HL-60 (cell line): ENCODE data around the gene HHAT.

Source experiments
- DNase-seq, 2 experiments: peaks; one replicate each; pipeline ENCODE4 v3.0.0-alpha.2; 2010 to 2020; ENCODE audit warnings: low read depth in 1 of 2, low spot score in 1 of 2
- H3K27ac ChIP-seq: fragments of 250-450 bp; sonication (Bioruptor Pico); replicated peaks from 2 replicates; pipeline ENCODE4 v1.5.1; 2020; ENCODE audit warnings: mild to moderate bottlenecking, moderate library complexity
- H3K27me3 ChIP-seq: fragments of 250-450 bp; sonication (Bioruptor Pico); 2 replicates; pipeline ENCODE4 v1.5.1; 2021; ENCODE audit warnings: mild to moderate bottlenecking, moderate library complexity; ENCODE audit not compliant: insufficient read depth, poor library complexity, severe bottlenecking
- H3K4me3 ChIP-seq: replicated peaks from 2 replicates; pipeline ENCODE4 v1.5.1; 2011; ENCODE audit warnings: mild to moderate bottlenecking, control low read depth, low read length; ENCODE audit not compliant: insufficient read depth
- GABPA ChIP-seq: IDR thresholded peaks from 2 replicates; pipeline ENCODE4 v1.6.1; 2012; ENCODE audit warnings: low read depth
- POLR2AphosphoS5 ChIP-seq: IDR thresholded peaks from 2 replicates; pipeline ENCODE4 v1.6.1; 2012; ENCODE audit warnings: low read depth
- SPI1 ChIP-seq: IDR thresholded peaks from 2 replicates; pipeline ENCODE4 v1.6.1; 2012; ENCODE audit warnings: low read depth, mild to moderate bottlenecking, borderline replicate concordance
- TF ChIP-seq, protein P1 (sequence below): IDR thresholded peaks from 2 replicates; pipeline ENCODE4 v1.6.1; 2012; ENCODE audit warnings: low read depth; ENCODE audit not compliant: insufficient replicate concordance
- TF ChIP-seq, protein P2 (sequence below): IDR thresholded peaks from one replicate; pipeline ENCODE4 v1.5.1; 2011; ENCODE audit warnings: low read length, control low read depth, inconsistent platforms; ENCODE audit not compliant: insufficient read depth

Gene HHAT

DNA sequence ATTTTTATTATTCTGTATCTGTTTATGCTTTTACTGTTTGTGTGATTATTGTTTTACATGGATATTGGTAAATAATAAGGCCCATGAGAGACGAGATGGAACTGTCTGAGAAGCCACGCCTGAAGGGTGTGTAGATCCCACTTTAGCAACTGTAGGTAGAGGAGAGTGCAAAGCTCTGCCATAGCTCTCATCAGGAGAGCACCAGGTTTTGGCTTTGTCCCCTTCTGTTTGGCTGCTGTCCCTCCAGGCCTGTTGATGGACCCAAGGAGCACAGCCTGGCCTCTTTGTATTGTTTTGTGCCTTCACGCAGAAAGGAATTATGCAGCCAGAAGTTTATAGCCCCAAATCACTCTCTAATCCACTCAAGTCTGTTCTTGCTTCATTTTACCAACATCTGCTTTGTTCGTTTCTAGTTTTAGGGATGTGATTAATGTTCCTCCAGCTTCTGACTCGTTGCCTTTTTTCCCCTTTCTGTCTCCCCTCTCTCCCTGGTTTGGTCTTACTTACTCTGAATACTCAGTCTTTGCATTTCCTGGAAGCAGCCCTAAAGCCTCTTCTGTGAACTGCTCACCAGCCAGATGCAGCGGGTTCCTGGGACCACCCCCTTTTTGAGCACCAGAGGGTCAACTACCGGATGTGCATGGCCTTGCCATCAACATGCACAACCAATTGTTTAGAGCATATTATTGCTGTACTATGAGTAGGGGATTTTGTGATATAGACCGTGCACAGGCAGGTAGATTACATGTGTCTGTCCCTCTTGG is 127.3 kb downstream of the HHAT start:
- no peak for TF ChIP-seq POLR2AphosphoS5
- TF ChIP-seq, protein P1, sequence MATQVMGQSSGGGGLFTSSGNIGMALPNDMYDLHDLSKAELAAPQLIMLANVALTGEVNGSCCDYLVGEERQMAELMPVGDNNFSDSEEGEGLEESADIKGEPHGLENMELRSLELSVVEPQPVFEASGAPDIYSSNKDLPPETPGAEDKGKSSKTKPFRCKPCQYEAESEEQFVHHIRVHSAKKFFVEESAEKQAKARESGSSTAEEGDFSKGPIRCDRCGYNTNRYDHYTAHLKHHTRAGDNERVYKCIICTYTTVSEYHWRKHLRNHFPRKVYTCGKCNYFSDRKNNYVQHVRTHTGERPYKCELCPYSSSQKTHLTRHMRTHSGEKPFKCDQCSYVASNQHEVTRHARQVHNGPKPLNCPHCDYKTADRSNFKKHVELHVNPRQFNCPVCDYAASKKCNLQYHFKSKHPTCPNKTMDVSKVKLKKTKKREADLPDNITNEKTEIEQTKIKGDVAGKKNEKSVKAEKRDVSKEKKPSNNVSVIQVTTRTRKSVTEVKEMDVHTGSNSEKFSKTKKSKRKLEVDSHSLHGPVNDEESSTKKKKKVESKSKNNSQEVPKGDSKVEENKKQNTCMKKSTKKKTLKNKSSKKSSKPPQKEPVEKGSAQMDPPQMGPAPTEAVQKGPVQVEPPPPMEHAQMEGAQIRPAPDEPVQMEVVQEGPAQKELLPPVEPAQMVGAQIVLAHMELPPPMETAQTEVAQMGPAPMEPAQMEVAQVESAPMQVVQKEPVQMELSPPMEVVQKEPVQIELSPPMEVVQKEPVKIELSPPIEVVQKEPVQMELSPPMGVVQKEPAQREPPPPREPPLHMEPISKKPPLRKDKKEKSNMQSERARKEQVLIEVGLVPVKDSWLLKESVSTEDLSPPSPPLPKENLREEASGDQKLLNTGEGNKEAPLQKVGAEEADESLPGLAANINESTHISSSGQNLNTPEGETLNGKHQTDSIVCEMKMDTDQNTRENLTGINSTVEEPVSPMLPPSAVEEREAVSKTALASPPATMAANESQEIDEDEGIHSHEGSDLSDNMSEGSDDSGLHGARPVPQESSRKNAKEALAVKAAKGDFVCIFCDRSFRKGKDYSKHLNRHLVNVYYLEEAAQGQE, result no peak
- TF ChIP-seq SPI1, result no peak
- no peak for TF ChIP-seq GABPA
- TF ChIP-seq, protein P2, sequence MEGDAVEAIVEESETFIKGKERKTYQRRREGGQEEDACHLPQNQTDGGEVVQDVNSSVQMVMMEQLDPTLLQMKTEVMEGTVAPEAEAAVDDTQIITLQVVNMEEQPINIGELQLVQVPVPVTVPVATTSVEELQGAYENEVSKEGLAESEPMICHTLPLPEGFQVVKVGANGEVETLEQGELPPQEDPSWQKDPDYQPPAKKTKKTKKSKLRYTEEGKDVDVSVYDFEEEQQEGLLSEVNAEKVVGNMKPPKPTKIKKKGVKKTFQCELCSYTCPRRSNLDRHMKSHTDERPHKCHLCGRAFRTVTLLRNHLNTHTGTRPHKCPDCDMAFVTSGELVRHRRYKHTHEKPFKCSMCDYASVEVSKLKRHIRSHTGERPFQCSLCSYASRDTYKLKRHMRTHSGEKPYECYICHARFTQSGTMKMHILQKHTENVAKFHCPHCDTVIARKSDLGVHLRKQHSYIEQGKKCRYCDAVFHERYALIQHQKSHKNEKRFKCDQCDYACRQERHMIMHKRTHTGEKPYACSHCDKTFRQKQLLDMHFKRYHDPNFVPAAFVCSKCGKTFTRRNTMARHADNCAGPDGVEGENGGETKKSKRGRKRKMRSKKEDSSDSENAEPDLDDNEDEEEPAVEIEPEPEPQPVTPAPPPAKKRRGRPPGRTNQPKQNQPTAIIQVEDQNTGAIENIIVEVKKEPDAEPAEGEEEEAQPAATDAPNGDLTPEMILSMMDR, result no peak
- no peak overlapping the region for H3K27ac ChIP-seq
- DNase-seq, result no peak
- no peaks in the 10 kb centered on the region for H3K27me3 ChIP-seq
- H3K4me3 ChIP-seq, result no peak overlapping the region

DNA sequence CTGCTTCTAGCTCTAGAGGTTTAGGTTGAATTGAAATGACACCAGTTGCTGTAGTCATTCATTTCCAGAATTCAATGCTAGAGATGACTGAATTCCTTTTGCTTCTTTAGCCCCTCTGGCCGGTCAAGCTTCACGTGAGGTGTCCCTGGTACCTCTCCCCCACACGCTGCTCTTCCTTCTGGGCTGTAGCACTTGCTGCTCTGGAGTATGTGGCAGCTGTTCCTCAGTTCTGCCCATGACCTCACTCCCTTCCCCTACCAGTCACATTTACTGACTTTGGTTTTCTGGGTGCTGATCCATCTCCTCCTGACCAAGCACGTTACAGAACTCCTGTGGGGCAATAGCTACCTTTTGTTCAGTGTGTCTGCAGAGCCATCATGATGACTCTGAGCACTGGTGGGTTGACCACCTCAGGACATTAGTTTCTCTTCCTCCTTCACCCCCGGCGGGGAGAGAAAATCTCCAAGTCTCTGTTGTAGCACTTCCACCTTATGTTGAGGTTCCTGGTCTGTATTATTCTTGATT is 128.1 kb downstream of the HHAT start:
- Histone ChIP-seq H3K27ac (no peak overlapping the region), H3K27me3 (no peaks in the 10 kb centered on the region), H3K4me3 (no peak overlapping the region)
- TF ChIP-seq, protein P1, result no peak
- TF ChIP-seq POLR2AphosphoS5 (no peak), GABPA (no peak), SPI1 (no peak)
- TF ChIP-seq, protein P2, result no peak
- no peak for DNase-seq

DNA sequence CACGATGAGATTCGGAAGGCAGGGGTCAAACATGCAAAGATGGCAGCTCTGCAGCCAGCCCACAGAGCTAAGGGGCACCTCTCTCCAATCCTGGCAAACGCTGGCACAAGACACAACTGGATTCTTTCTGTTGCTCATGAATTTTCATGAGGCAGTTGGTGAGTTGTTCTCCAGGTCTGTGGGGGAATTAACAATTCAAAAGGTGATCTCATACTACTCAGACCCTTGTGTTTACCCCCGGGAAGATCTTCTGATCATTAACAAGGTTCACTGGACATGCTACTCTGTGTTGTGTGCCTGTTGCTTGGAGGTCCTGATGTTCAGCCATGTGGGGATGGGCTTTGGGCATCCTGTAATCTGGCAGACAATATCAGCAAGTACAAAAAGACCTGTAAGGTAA is 128.9 kb downstream of the HHAT start:
- H3K27ac ChIP-seq, result no peak overlapping the region
- no peak overlapping the region for H3K4me3 ChIP-seq
- TF ChIP-seq GABPA (no peak), POLR2AphosphoS5 (no peak), SPI1 (no peak)
- TF ChIP-seq, protein P1, result no peak
- TF ChIP-seq, protein P2, result no peak
- DNase-seq, result no peak
- H3K27me3 ChIP-seq, result no peaks in the 10 kb centered on the region
